Nephron progenitor cell (in vitro differentiated cells): ENCODE data around the gene MAGEH1.
A peak's percentile ranks its signal among the peaks of the same experiment; 100 is the strongest.
"Not testable (repeated sequence)": the region's sequence is repeated elsewhere in the genome, so short reads cannot be mapped to it uniquely, and the experiment has no call there.

Experiments
- DNase-seq: peaks from one replicate; pipeline ENCODE4 v3.0.0; 2021
- H3K27ac Mint-ChIP-seq: 2 replicates; pipeline ENCODE4 v1.8.0; 2021; ENCODE audit warnings: mild to moderate bottlenecking, moderate library complexity, mixed read lengths
- H3K27me3 Mint-ChIP-seq: 2 replicates; pipeline ENCODE4 v1.8.0; 2021; ENCODE audit warnings: mild to moderate bottlenecking, low read depth, mixed read lengths; ENCODE audit not compliant: poor library complexity
- H3K36me3 Mint-ChIP-seq: 2 replicates; pipeline ENCODE4 v1.8.0; 2021; ENCODE audit warnings: low read depth, mixed read lengths
- H3K4me1 Mint-ChIP-seq: 2 replicates; pipeline ENCODE4 v1.8.0; 2021; ENCODE audit warnings: mixed read lengths
- H3K4me3 Mint-ChIP-seq: 2 replicates; pipeline ENCODE4 v1.8.0; 2021; ENCODE audit warnings: mild to moderate bottlenecking, moderate library complexity, mixed read lengths
- H3K9me3 Mint-ChIP-seq: 2 replicates; pipeline ENCODE4 v1.8.0; 2021; ENCODE audit warnings: mild to moderate bottlenecking, moderate library complexity, mixed read lengths
- CTCF ChIP-seq: fragments of 200-600 bp; sonication (generic); IDR thresholded peaks from 2 replicates; pipeline ENCODE4 v1.5.0; 2021; ENCODE audit warnings: antibody characterized with exemption

The MAGEH1 gene

GRCh38 chrX:55451990-55452832 lies at the start of gene MAGEH1:
MAGEH1 (plus strand) TSS chrX:55452127; CDS start chrX:55452375, 248 bp downstream.
- peak; percentile 69 for DNase-seq
- Mint-ChIP-seq H3K36me3 (no peaks in the 10 kb centered on the region), H3K27me3 (peaks cover 5% of the 10 kb centered on the region), H3K4me1 (no peaks in the 10 kb centered on the region), H3K9me3 (peaks cover 36% of the 10 kb centered on the region), H3K4me3 (peak within 1 kb of the TSS; percentile 92), H3K27ac (peak within 1 kb of the TSS; percentile 72)
- no peak for TF ChIP-seq CTCF

- not testable (repeated sequence) for H3K27ac Mint-ChIP-seq, H3K36me3 Mint-ChIP-seq, H3K4me1 Mint-ChIP-seq, H3K4me3 Mint-ChIP-seq, H3K27me3 Mint-ChIP-seq, DNase-seq
- H3K9me3 Mint-ChIP-seq = peaks cover 70% of the 10 kb centered on the region
These were observed 24.8 kb upstream of the MAGEH1 start for GRCh38 chrX:55427079-55427478.

- Mint-ChIP-seq H3K9me3 (peaks cover 77% of the 10 kb centered on the region), H3K27me3 (peaks cover 16% of the 10 kb centered on the region)
- DNase-seq, H3K4me3 Mint-ChIP-seq, H3K4me1 Mint-ChIP-seq, H3K36me3 Mint-ChIP-seq, H3K27ac Mint-ChIP-seq: not testable (repeated sequence)
These were observed 8.5 kb upstream of the MAGEH1 start for GRCh38 chrX:55443468-55443867.

- no peaks in the 10 kb centered on the region for H3K36me3 Mint-ChIP-seq
- DNase-seq = peak; percentile 3
- TF ChIP-seq CTCF = no peak
- peaks cover 54% of the 10 kb centered on the region for H3K9me3 Mint-ChIP-seq
- peaks cover 11% of the 10 kb centered on the region for H3K27me3 Mint-ChIP-seq
- no peaks in the 10 kb centered on the region for H3K4me1 Mint-ChIP-seq
- no peak overlapping the region for H3K27ac Mint-ChIP-seq
- no peak overlapping the region for H3K4me3 Mint-ChIP-seq
These were observed 1.7 kb upstream of the MAGEH1 start for GRCh38 chrX:55450259-55450658.

- no peak for DNase-seq
- TF ChIP-seq CTCF = no peak
- no peaks in the 10 kb centered on the region for H3K36me3 Mint-ChIP-seq
- peak overlapping the region; percentile 92 for H3K4me3 Mint-ChIP-seq
- H3K27ac Mint-ChIP-seq = no peak overlapping the region
- no peaks in the 10 kb centered on the region for H3K4me1 Mint-ChIP-seq
- peaks cover 11% of the 10 kb centered on the region for H3K27me3 Mint-ChIP-seq
- peaks cover 46% of the 10 kb centered on the region for H3K9me3 Mint-ChIP-seq
These were observed 786 bp upstream of the MAGEH1 start for GRCh38 chrX:55451141-55451540.

- peaks cover 42% of the 10 kb centered on the region for H3K9me3 Mint-ChIP-seq
- TF ChIP-seq CTCF = no peak
- H3K27me3 Mint-ChIP-seq = peaks cover 6% of the 10 kb centered on the region
- H3K27ac Mint-ChIP-seq = no peak overlapping the region
- H3K36me3 Mint-ChIP-seq = no peaks in the 10 kb centered on the region
- no peaks in the 10 kb centered on the region for H3K4me1 Mint-ChIP-seq
- DNase-seq = no peak
- H3K4me3 Mint-ChIP-seq = peak overlapping the region; percentile 92
These were observed 319 bp upstream of the MAGEH1 start for GRCh38 chrX:55451626-55451989.

GRCh38 chrX:55452833-55453124 lies 852 bp downstream of the MAGEH1 start:
- Mint-ChIP-seq H3K4me3 (peak overlapping the region; percentile 92), H3K27ac (no peak overlapping the region), H3K27me3 (peaks cover 5% of the 10 kb centered on the region), H3K4me1 (no peaks in the 10 kb centered on the region), H3K36me3 (no peaks in the 10 kb centered on the region), H3K9me3 (peaks cover 31% of the 10 kb centered on the region)
- no peak for DNase-seq
- TF ChIP-seq CTCF = no peak

- not testable (repeated sequence) for H3K36me3 Mint-ChIP-seq, H3K4me3 Mint-ChIP-seq, DNase-seq, H3K4me1 Mint-ChIP-seq, H3K27me3 Mint-ChIP-seq, H3K27ac Mint-ChIP-seq
- H3K9me3 Mint-ChIP-seq = peaks cover 19% of the 10 kb centered on the region
These were observed 3.8 kb downstream of the MAGEH1 start for GRCh38 chrX:55455708-55456107.

- not testable (repeated sequence) for H3K27ac Mint-ChIP-seq, H3K27me3 Mint-ChIP-seq, H3K4me1 Mint-ChIP-seq, H3K4me3 Mint-ChIP-seq, DNase-seq, H3K9me3 Mint-ChIP-seq, H3K36me3 Mint-ChIP-seq
These were observed 7.5 kb downstream of the MAGEH1 start for GRCh38 chrX:55459426-55459825.

- H3K4me3 Mint-ChIP-seq, H3K27me3 Mint-ChIP-seq, H3K36me3 Mint-ChIP-seq, DNase-seq, H3K4me1 Mint-ChIP-seq, H3K27ac Mint-ChIP-seq, H3K9me3 Mint-ChIP-seq: not testable (repeated sequence)
These were observed 8.0 kb downstream of the MAGEH1 start for GRCh38 chrX:55459926-55460325.
